Measurements from ENCODE around the gene HOXB6.

GRCh38 chr17:48553826-48554225 is 51.0 kb downstream of the HOXB6 start:
- TF ChIP-seq CTCF (IDR thresholded peaks at IDR 0.05) (no peak), POLR2A (IDR thresholded peaks at IDR 0.05) (no peak)

All from testis (tissue), 2 donors.